Vagina (tissue), 2 donors: ENCODE data around the gene TRPC4.

Experiments used
- POLR2A ChIP-seq, 2 donors: fragments of 450-650 bp; IDR thresholded peaks; one replicate each; pipeline ENCODE4 v1.6.1; 2017; ENCODE audit warnings: antibody characterized with exemption in 2 of 2, mild to moderate bottlenecking in 2 of 2, moderate library complexity in 2 of 2
- TF ChIP-seq, protein P1 (sequence below), 3 experiments: fragments of 450-650 bp in 2 of 3; fragments of 200-600 bp in 1 of 3; sonication (generic) in 1 of 3; IDR thresholded peaks; one replicate each; pipeline ENCODE4 v1.5.1; 2017 to 2019; ENCODE audit warnings: antibody characterized with exemption in 3 of 3, mild to moderate bottlenecking in 2 of 3, moderate library complexity in 2 of 3

DNA sequence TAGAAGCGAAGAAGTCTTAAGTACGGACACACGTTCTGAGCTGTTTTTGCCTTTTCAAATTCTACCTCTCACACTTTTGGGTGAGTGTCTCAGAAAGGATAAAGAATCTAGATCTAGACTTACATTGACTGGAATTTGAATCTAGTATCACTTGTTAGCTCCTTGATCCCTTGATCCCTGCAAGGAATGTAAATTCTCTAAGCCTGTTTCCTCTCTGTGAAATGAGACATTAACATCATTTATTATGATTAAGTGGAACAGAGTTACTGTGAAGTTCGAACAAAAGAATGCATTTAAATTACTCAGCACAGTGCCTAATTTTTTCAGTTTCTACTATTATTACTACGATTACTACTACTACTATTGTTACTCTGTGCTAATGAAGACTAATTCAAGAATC lies 184.4 kb downstream of the TRPC4 start:
- TF ChIP-seq, protein P1, sequence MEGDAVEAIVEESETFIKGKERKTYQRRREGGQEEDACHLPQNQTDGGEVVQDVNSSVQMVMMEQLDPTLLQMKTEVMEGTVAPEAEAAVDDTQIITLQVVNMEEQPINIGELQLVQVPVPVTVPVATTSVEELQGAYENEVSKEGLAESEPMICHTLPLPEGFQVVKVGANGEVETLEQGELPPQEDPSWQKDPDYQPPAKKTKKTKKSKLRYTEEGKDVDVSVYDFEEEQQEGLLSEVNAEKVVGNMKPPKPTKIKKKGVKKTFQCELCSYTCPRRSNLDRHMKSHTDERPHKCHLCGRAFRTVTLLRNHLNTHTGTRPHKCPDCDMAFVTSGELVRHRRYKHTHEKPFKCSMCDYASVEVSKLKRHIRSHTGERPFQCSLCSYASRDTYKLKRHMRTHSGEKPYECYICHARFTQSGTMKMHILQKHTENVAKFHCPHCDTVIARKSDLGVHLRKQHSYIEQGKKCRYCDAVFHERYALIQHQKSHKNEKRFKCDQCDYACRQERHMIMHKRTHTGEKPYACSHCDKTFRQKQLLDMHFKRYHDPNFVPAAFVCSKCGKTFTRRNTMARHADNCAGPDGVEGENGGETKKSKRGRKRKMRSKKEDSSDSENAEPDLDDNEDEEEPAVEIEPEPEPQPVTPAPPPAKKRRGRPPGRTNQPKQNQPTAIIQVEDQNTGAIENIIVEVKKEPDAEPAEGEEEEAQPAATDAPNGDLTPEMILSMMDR (IDR thresholded peaks at IDR 0.05), result no peak
- TF ChIP-seq POLR2A (IDR thresholded peaks at IDR 0.05), result no peak
